ENCODE results near the gene AQP5. TPM values are rescaled to one million over a fixed set of nuclear protein-coding genes. Genes with fewer than 3 reads are reported as not detected.

Gene AQP5
- total and polyA plus RNA-seq, 2 of the 8 experiments (the other 6 are each of a cell fraction or from before 2014, with no cell fraction given) = 2.5 to 3.2 TPM

DNA sequence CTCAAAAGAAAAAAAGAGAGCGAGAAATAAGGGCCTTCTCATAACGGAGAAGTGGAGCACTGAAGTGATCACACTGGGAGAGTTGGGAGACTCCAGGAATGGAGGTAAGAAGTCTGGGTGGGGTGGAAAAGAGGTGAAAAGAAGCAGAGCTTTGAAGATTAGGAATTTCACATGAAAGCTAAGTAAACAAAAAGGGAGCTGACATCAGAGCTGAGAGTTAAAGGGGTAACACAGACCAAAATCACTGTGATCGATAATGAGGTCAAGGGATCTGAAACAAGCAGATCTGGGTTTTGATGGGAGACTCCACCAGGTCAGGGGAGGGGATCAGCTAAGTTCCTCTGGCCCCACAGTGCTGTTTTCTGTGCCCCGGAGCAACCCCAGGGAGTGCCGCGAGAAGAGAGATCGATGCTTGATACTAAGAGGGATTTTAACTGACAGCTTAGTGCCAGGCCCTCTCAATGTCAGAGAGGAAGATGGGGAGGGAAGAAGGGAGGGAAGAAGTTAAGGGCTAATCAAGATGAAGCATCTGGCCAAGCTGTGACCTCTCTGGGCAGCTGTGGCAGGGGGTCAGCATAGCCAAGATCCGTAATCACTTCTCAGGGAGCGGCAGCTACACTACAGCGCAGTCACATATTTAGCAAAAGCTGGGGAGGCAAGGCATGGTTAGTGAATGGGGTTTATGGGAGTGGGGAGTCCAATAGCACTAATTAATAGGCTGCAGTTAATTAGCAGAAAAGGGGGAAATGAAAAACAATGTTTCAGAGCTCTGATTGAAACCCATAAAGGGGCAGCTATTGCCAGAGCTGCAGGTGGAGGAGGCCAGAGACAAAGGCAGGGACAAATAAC is 19.1 kb downstream of the AQP5 start:
- H2BK20ac ChIP-seq (ENCODE audit: low read length) = no peak overlapping the region
- no peak overlapping the region for H2BK12ac ChIP-seq (ENCODE audit: low read depth, low read length)
- DNase-seq (ENCODE audit: low read depth in 1 of 2, low spot score in 2 of 2) = no peak
- CTCF ChIA-PET (ENCODE audit: partially characterized antibody) = interaction anchor here (0.6 to 23.0 kb wide), 19 partner anchors 9 to 461 kb away, joined by 3 to 420 read pairs (median 5); partner anchors contain the start of genes AQP5, AQP6 and ASIC1
- no peaks in the 10 kb centered on the region for H3K79me1 ChIP-seq (ENCODE audit: low read depth, low read length)
- H3K27me3 ChIP-seq (replicated peaks in 1 of 4; ENCODE audit: control insufficient read depth in 3 of 4, extremely low read depth in 1 of 4, insufficient read depth in 3 of 4, low read length in 3 of 4) = no peaks in the 10 kb centered on the region
- H2AK5ac ChIP-seq (ENCODE audit: low read depth, low read length) = no peak overlapping the region
- no peak overlapping the region for H2AFZ ChIP-seq (ENCODE audit: low read length)
- H4K20me1 ChIP-seq (replicated peaks in 1 of 2; ENCODE audit: control insufficient read depth in 1 of 2, insufficient read depth in 2 of 2, low read length in 2 of 2) = peaks cover 0 to 2% of the 10 kb centered on the region in 2 experiments
- H3K18ac ChIP-seq (ENCODE audit: extremely low read depth, low read length) = no peak overlapping the region
- H3K4me1 ChIP-seq (replicated peaks in 1 of 4; ENCODE audit: control insufficient read depth in 3 of 4, insufficient read depth in 4 of 4, low read length in 3 of 4) = peaks cover 2 to 12% (median 6%) of the 10 kb centered on the region in 4 experiments
- POLR2A ChIA-PET (ENCODE audit: partially characterized antibody) = interaction anchor here (1.0 to 1.7 kb wide), 3 partner anchors 21 to 215 kb away, joined by 3 to 6 read pairs (median 3); no protein-coding TSS in a partner anchor
- H3K56ac ChIP-seq (replicated peaks; ENCODE audit: insufficient read length, low read depth, low read length) = no peak overlapping the region
- no peak for FAIRE-seq
- H3K9me3 ChIP-seq (ENCODE audit: insufficient read depth in 2 of 2, low read depth in 1 of 2, low read length in 1 of 2) = no peaks in the 10 kb centered on the region
- H2BK15ac ChIP-seq (ENCODE audit: low read length) = no peak overlapping the region
- no peak overlapping the region for H3K4ac ChIP-seq (replicated peaks; ENCODE audit: insufficient read length, low read depth, low read length)
- H3K23me2 ChIP-seq (ENCODE audit: low read depth, low read length) = no peaks in the 10 kb centered on the region
- no peak overlapping the region for H4K8ac ChIP-seq (ENCODE audit: extremely low read depth, insufficient read depth, low read length)
- no peak for TF ChIP-seq RFX5 (IDR thresholded peaks at IDR 0.05; ENCODE audit: borderline replicate concordance, low read depth, low read length)
- TF ChIP-seq CHD2 (IDR thresholded peaks at IDR 0.05; ENCODE audit: low read length) = no peak
- TF ChIP-seq, protein P1, sequence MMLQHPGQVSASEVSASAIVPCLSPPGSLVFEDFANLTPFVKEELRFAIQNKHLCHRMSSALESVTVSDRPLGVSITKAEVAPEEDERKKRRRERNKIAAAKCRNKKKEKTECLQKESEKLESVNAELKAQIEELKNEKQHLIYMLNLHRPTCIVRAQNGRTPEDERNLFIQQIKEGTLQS (IDR thresholded peaks at IDR 0.05; ENCODE audit: insufficient read depth, low read depth, low read length) = no peak
- TF ChIP-seq MAFK (IDR thresholded peaks at IDR 0.05; ENCODE audit: low read depth, low read length) = no peak
- no peak for TF ChIP-seq KDM5A (IDR thresholded peaks at IDR 0.05; ENCODE audit: low read length)
- no peak overlapping the region for H3K23ac ChIP-seq (ENCODE audit: insufficient read length)
- no peak overlapping the region for H3K4me3 ChIP-seq (ENCODE audit: extremely low read depth in 1 of 4, insufficient read depth in 2 of 4, low read depth in 3 of 4, low read length in 4 of 4)
- H3K36me3 ChIP-seq (ENCODE audit: control insufficient read depth in 2 of 4, insufficient read depth in 4 of 4, low read length in 3 of 4) = no peaks in the 10 kb centered on the region
- no peak overlapping the region for H3K9ac ChIP-seq (replicated peaks in 1 of 4; ENCODE audit: extremely low read depth in 1 of 4, low read depth in 3 of 4, low read length in 3 of 4)
- no peaks in the 10 kb centered on the region for H3K79me2 ChIP-seq (ENCODE audit: control insufficient read depth in 1 of 2, insufficient read depth in 2 of 2, low read length in 2 of 2)
- H2BK120ac ChIP-seq (replicated peaks; ENCODE audit: low read depth, low read length) = no peak overlapping the region
- no peak overlapping the region for H4K91ac ChIP-seq (replicated peaks; ENCODE audit: insufficient read length, low read length)
- no peak overlapping the region for H2BK5ac ChIP-seq (ENCODE audit: low read depth, low read length)
- 95% methylated on average over 10 of the region's 10 CpGs; no CpG with 5 or more reads in 1 of the 2 experiments for WGBS, 2 experiments (ENCODE audit: extremely low coverage in 1 of 2, insufficient coverage in 1 of 2, insufficient read length in 1 of 2, insufficient replicate concordance in 2 of 2, low coverage in 1 of 2, low lambda C conversion rate in 2 of 2, missing lambda C conversion rate in 1 of 2)
- H3K4me2 ChIP-seq (ENCODE audit: insufficient read depth in 1 of 2, low read depth in 2 of 2, low read length in 2 of 2) = no peak overlapping the region
- H3K14ac ChIP-seq (ENCODE audit: insufficient read length) = no peak overlapping the region
- H3K27ac ChIP-seq (ENCODE audit: low read depth, low read length) = no peak overlapping the region
- no peak overlapping the region for H4K5ac ChIP-seq (ENCODE audit: insufficient read length, low read depth, low read length)

Measured in H1 (cell line).